Putamen (tissue), 1 donor: ENCODE measurements around the gene SLC7A10.

Source experiments
- DNase-seq: peaks from one replicate; pipeline ENCODE4 v3.0.0-alpha.2; 2016; ENCODE audit warnings: low spot score

Gene SLC7A10

DNA sequence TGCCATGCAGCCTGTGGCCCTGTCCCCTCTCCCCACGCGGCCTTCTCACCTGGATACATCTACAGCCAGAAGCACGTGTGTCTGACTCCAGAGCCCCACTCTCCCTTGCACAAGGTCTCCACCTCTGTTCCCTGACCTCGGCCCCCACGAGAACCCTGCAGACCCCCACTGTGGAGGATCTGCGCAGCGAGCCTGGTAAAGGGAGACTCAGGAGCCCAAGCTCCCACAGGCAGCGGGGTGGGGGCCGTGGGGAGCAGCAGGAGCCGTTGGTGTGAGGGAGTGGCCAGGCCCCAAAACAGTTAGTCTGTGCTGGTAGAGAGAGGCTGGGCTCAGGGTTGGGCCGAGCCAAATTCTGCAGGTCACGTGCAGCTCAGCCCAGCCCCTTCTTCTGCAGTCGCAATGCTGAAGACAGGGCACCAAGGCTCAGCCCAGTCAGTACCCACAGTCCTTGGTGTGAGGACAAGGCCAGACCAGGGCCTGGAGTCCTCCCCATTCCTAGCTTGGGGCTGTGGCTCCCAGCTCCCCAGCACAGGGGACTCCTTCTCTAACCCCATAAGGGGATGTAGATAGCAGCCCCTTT lies 28.7 kb upstream of the SLC7A10 start:
- no peak for DNase-seq

DNA sequence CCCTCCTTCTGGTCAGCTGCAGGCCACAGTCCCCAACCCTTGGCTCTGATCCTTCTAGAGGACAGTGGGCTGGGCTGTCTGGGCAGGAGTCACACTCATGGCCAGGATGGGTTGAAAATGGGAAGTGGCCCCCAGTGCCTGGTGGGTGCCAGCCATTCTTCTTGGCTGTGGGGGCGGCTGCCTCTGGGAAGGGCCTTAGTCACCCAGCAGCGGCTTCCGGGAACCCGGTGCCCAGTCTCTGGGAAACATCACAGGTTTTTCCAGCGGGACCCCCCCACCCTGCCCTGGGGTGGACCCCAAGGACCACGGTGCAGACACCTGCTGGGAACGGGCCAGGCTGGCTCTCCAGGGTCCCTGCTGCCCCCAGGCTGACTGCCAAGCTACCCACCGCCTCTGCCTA lies 27.3 kb upstream of the SLC7A10 start:
- DNase-seq: no peak

GRCh38 chr19:33252418-33252962 lies 26.8 kb upstream of the SLC7A10 start:
- DNase-seq: no peak

DNA sequence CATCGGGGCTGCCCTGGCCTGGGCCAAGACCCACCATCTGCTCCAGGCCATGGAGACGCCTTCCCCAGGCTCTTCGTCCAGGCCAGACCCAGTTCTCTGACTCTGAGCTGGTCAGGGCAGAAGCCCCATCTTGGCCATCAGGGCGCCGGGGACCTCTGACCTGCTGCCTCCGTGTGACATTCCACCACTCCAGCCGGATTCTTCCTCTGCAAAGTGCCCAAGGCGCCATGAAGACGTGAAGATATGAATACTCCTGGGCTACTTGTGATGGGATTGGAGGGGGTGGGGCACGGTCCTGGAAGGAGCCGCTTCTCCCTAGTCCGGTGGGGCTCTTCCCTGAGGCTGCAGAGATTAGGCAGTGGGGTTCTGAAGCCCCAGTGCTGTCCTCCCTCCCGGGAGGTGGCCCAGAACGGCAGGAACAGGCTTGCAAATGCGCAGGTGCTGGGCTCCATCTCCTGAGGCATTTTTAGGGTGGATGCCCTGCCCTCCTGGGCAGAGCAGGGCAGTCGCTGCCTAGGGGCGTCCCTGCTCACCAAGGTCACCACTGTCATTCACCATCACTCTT lies 26.0 kb upstream of the SLC7A10 start:
- DNase-seq: no peak

- no peak for DNase-seq
Observed at GRCh38 chr19:33251076-33251475, 25.4 kb upstream of the SLC7A10 start.

GRCh38 chr19:33250500-33250899 lies 24.9 kb upstream of the SLC7A10 start:
- DNase-seq: no peak

DNA sequence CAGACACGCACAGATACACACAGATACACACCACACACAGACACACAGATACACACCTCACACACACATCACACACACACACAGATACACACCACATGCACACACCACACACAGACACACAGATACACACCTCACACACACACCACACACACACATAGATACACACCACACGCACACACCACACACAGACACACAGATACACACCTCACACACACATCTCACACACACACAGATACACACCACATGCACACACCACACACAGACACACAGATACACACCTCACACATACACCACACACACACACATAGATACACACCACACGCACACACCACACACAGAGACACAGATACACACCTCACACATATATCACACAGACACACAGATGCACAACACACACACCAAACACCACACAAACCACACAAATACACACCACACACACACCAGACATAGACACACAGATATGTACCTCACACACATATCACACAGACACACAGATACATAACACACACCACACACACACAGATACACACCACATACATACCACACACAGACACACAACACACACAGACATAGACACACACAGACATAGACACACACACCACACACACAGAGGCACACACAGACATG lies 24.2 kb upstream of the SLC7A10 start:
- no peak for DNase-seq

- no peak for DNase-seq
Observed at GRCh38 chr19:33248954-33249613, 23.4 kb upstream of the SLC7A10 start.

DNA sequence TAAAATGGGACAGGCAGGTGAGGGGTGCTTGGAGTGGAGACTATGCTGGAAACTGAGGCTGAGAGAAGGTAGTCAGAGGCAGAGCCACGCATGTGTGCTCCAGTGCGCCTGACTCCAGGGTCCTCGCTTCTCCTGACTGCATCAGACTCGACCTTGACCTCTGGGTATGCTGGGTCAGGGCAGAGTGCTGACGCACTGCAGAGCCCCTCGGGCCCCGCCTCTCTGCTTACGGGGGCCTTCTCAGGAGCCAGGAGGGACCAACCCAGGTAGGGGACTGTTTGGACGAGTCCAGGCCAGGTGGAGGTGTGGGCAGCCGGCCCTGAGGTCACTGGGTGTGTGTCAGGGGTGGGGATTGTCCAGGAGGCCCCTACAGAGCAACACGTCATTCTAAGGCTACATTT lies 22.9 kb upstream of the SLC7A10 start:
- no peak for DNase-seq

- no peak for DNase-seq
Observed at GRCh38 chr19:33248104-33248503, 22.5 kb upstream of the SLC7A10 start.

DNA sequence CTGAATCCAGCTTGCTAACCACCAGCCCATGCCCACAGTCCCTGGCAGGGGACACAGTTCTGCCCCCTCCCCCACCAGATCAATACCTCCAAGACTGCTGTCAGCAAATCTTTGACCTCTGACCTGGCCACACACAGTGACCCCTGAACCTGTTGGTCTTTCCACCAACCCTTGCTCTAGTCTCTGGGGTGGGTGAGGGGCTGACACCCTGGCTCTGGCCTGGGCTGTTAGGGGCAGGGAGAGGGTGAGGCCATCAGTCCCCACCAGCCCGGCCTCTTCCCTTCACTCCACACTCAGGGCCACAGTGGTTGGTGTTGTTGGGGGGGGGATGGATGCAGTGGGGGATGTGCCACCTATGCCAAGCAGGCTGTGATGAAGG lies 21.8 kb upstream of the SLC7A10 start:
- DNase-seq: no peak

DNA sequence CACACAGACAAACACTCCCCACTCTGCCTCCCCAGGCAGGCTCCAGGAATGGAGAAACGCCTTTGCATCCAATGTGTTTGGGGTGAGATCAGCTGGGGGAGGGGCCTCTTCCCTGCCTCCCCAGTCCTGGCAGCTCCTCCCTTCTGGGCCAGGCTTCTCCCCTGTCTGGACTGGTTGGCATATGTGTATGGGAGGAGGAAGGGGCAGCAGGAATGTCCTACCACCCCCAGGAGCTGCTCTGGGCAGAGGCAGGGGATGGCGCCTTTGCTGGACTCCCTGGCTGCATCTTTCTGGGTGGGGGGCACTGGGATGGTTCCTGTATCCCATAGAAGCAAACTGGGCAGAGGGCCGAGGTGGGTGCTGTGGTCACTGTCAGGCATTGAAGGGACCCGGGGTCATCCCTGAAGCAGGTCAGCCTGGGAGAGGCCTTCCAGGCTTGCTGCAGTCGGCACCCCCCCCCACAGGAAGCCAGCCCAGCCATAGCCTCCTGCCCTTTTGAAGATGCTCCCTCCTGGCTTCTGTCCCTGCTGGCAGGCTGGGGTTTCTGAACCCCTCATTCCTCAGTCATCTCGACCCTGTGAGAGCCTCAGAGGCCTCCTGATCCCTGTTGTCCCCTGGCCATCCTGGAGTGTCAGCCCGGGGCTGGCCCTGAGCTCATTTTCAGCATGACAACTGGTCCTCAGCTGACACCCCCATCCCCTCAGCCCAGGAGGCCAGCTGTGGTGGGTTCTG lies 21.2 kb upstream of the SLC7A10 start:
- DNase-seq: no peak

DNA sequence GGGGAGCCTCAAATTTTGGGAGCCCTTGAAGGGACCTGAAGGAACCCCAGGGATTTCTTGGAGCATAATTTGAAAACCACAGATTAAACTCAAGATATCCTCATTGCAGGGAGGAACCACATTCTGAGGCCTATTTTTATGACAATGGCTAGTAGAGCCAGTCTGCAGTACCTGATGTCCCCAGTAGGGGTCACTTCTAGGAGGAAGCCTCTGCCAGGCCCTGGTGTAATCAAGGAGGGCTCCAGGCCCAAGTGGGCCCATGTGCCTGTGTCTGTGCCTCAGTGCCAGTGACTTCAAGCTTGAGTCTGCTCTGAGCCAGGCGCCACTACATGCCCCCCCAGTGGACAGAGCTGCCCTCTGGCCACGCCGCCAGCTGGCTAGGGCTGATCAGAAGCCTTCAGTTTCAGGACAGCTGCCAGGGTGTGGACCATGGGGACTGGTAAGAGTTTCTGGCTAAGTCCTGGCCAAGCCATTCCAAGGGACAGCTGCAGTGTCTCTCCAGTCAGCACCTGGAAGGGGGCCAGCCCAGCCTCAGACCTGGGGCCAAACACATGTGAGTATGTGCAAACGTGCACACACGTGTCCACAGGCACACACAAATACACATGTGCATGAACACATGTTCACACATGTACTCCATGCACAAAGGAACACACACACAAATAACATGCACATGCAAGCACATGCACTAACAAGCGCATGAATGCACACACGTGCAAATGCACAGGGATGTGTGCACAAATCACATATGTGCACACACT lies 20.5 kb upstream of the SLC7A10 start:
- no peak for DNase-seq

DNA sequence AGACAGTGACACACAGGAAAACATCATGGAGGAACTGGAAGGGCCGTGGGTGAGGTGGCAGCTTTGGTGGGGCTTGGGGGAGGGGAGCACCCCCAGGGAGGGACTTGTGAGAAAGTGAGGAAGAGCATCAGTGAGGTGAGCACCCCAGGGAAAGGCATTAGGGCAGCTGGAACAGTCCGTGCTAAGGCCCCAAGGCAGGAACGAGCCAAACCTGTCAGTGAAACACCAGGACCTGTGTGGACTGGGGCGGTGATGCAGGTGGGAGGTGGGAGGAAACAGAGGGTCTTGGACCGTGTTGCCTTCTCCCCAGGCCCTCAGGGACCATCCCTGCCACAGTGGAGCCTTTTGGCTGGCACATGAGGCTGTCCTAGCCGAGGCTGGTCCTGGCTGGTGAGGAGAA lies 17.3 kb upstream of the SLC7A10 start:
- no peak for DNase-seq

GRCh38 chr19:33242131-33242530 lies 16.5 kb upstream of the SLC7A10 start:
- no peak for DNase-seq

DNA sequence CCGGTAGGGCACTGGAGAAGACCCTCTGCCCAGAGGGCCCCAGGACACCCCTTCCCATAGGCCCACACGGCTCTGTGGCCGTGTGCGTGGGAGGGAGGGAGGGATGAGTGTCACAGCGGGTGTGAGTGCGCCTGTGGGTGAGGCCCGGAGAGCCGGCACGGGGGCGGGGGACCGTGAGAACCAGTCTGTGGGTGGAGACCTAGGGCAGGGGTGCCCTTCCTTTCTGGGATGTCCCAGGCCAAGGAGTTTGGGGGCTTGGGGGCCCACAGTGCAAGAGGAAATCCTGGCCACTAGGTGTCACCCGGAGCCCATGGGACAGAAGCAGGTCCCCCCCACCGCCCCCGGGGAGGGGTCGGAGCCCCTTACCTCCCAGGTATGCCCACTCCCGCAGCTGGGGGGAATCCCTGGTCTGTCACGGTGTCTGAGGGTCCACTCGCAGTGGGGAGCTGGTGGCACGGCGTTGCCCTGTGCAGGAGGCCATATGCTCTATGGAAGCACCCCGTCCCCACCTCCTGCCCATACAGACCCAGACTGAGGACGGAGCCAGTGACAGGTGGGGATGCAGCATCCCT lies 16.0 kb upstream of the SLC7A10 start:
- no peak for DNase-seq

GRCh38 chr19:33241091-33241529 lies 15.5 kb upstream of the SLC7A10 start:
- no peak for DNase-seq

DNA sequence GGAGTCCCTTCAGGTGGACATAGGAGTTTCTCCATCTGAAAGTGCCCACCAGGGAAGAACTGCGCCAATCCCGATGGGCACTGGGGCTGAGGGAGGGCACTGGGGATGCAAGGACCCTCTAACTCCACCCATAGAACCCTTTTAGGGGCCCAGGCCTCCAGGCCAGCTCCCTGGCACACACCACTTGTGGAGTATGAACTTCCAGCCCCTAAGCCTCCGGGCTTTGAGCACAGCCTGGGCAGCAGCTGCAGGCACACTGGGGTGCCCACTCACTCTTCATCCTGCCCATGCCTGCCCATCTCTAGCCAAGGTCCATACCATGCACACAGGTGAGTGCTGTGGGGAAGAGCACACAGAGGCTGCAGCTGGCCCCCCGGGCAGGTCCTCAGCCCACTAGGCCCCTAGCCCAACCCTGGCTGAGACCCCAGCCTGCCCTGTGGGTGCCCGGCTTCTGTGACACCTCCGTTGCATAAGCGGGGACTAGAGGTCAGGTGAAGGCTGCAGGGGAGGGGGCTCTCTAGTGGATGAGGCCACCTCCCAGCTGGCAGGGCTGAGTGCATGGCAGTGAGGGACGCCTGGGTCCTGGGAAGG lies 14.6 kb upstream of the SLC7A10 start:
- no peak for DNase-seq

- no peak for DNase-seq
Observed at GRCh38 chr19:33239223-33239975, 13.7 kb upstream of the SLC7A10 start.

DNA sequence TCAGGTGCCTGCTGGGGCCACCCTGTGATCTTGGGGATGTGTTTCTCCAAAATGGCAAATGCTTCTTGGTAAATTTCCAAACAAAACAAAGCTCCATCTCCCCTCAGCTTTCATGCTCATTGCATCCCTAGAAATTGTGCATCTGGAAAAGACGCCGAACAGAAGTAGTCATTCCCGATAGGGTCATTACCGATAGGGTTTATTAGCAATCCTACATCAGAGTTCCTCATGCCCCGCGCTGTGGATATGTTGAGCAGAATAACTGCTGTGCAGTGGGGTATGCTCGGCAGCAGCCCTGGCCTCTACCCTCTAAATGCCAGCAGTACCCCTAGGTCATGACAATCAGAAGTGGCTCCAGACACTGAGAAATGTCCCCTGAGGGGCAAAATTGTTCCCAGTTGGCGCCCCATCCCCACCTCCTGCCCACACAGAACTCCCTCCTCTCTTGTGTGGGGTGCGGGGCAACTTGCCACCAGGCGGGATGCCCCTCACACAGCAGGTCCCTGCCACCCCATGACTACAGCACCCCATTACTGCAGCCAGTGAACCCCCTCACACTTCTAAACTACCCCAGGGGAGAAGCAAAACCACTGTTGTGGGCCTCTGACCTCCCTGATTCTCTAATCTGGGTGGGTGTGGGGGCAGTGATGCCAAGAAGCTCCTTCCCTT lies 13.0 kb upstream of the SLC7A10 start:
- DNase-seq: no peak
